GM12892 (cell line): Measurements from ENCODE around the gene NEUROG2.
A peak's percentile ranks its signal among the peaks of the same experiment; 100 is the strongest.

Experiments used
- POLR2AphosphoS5 ChIP-seq: IDR thresholded peaks from 2 replicates; pipeline ENCODE4 v1.6.1; 2011; ENCODE audit warnings: low read depth, low read length, control low read depth
- TAF1 ChIP-seq: IDR thresholded peaks from 2 replicates; pipeline ENCODE4 v1.6.1; 2011; ENCODE audit warnings: low read depth, mild to moderate bottlenecking, control low read depth, low read length, borderline replicate concordance

DNA sequence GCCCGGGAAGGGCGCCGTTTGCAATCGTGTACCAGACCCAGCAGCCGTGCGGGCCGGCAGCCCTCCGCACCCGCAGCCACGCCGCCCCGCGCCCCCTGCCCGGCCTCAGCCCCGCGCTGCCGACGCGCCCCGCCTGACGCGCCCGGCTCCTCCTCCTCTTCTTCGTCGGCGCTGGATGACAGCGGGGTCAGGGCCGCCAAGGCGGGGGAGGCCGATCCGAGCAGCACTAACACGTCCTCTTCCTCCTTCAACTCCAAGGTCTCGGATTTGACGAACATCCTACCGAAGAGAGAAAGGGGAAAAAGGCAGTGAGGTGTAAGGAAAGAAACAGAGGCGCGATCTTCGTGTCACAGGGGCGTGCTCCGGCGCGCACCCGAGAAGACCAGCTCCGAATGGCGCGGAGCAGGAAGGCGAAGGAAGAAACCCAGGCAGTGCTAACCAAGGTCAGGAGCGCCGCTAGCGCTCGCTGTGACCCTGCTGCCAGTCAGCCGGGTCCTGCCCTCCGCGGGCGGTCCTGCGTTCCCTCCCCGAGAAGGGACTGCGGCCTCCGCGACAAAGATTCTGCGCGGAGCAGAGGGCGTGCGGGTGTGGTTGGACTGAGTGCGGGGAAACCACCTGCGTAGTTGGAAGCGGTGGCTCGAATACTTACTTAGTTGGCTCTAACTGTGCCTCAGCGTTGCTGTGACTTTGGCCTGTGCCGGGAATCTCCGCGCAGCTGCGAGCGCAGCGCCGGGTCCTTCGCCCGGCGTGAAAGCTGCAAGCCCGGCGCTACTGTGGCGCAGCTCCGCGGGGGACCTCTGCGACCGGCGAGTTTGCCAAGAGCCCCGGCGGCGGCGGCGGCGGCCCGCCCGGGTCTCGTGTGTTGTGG, 548 bp downstream of the NEUROG2 start:
- TF ChIP-seq POLR2AphosphoS5 = peak; percentile 35; the same call in 1 of the 2 replicates
- no peak for TF ChIP-seq TAF1
